Stimulated activated memory B cell treated with anti-CD40 and anti-IgM and Interleukin-4, amounts not matched to agents 10 μg/mL and 1 μg/mL and 100 μg/mL, for 72 hours (primary cell): ENCODE measurements around the gene IGSF9.

Experiments
- ATAC-seq: fragments of 150-1000 bp; cut with Tn5 transposase; 2 replicates; pipeline ENCODE4 v1.10.0; 2021
- H3K27ac Mint-ChIP-seq: one replicate; pipeline ENCODE4 v1.8.0; 2022; ENCODE audit warnings: mild to moderate bottlenecking, mixed read lengths
- H3K27me3 Mint-ChIP-seq: one replicate; pipeline ENCODE4 v1.8.0; 2022; ENCODE audit warnings: mixed read lengths
- H3K36me3 Mint-ChIP-seq: one replicate; pipeline ENCODE4 v1.8.0; 2022; ENCODE audit warnings: mixed read lengths
- H3K4me1 Mint-ChIP-seq: one replicate; pipeline ENCODE4 v1.8.0; 2022; ENCODE audit warnings: mixed read lengths
- H3K4me3 Mint-ChIP-seq: one replicate; pipeline ENCODE4 v1.8.0; 2022; ENCODE audit warnings: mild to moderate bottlenecking, moderate library complexity, mixed read lengths
- H3K9me3 Mint-ChIP-seq: one replicate; pipeline ENCODE4 v1.8.0; 2022; ENCODE audit warnings: mixed read lengths

Gene IGSF9

GRCh38 chr1:159877695-159878444, 67.5 kb downstream of the IGSF9 start:
- no peak for ATAC-seq
- Mint-ChIP-seq H3K9me3 (no peaks in the 10 kb centered on the region), H3K4me1 (no peaks in the 10 kb centered on the region), H3K4me3 (no peak overlapping the region), H3K27ac (no peak overlapping the region), H3K36me3 (peaks cover 4% of the 10 kb centered on the region), H3K27me3 (peaks cover 5% of the 10 kb centered on the region)
